ENCODE data around the gene SART3.

SART3 gene

DNA sequence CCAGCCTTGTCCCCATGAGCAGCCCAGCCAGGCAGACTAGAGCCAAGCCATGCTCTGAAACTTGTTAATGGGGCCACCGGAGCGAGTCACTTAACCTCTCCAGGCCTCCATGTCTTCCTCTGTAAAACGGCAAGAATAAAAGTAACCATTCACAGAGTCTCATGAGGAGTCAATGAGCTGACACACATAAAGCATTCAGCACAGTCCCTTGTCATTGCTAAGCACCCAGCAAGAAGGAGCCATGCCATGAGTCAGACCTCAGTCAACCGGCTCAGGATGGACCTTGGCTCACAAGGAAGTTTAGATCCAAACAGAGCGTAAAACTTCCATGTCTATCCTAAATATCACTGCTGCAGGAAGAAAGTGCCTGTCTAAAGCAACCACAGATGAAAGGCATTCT is 35.3 kb downstream of the SART3 start:
- in situ Hi-C loops (cut with MboI; ENCODE audit: low sequenced_read_pairs, unreplicated experiment): no loop called here
- DNase-seq (ENCODE audit: low spot score): no peak
- TF ChIP-seq, protein P1, sequence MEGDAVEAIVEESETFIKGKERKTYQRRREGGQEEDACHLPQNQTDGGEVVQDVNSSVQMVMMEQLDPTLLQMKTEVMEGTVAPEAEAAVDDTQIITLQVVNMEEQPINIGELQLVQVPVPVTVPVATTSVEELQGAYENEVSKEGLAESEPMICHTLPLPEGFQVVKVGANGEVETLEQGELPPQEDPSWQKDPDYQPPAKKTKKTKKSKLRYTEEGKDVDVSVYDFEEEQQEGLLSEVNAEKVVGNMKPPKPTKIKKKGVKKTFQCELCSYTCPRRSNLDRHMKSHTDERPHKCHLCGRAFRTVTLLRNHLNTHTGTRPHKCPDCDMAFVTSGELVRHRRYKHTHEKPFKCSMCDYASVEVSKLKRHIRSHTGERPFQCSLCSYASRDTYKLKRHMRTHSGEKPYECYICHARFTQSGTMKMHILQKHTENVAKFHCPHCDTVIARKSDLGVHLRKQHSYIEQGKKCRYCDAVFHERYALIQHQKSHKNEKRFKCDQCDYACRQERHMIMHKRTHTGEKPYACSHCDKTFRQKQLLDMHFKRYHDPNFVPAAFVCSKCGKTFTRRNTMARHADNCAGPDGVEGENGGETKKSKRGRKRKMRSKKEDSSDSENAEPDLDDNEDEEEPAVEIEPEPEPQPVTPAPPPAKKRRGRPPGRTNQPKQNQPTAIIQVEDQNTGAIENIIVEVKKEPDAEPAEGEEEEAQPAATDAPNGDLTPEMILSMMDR (IDR thresholded peaks at IDR 0.05; ENCODE audit: borderline replicate concordance, control extremely low read depth, extremely low read depth, insufficient read depth, missing control alignments): no peak

DNA sequence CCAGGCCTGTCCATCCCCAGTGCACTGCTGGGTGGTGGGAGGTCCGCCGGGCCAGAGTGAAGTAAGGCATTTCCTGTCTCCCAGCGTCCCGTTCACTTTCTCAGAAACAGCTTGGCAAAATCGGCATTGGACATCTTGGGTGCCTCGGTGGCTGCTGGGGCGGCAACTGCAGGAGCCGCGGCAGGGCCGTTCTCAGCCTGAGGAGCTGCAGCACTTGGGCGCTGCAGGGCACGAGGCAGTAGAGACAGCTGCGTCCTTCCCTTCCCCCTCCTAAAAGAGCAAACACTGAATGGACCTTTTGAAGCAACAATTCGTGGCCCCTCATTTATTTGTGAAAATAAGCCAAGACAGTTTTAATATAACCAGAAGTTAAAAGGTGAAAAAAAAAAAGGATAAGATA is 37.6 kb downstream of the SART3 start:
- TF ChIP-seq, protein P1 (IDR thresholded peaks at IDR 0.05; ENCODE audit: borderline replicate concordance, control extremely low read depth, extremely low read depth, insufficient read depth, missing control alignments): no peak
- in situ Hi-C loops (cut with MboI; ENCODE audit: low sequenced_read_pairs, unreplicated experiment): no loop called here
- DNase-seq (ENCODE audit: low spot score): no peak

GRCh38 chr12:108519558-108519957 is 41.4 kb downstream of the SART3 start:
- no peak for DNase-seq (ENCODE audit: low spot score)
- TF ChIP-seq, protein P1 (IDR thresholded peaks at IDR 0.05; ENCODE audit: borderline replicate concordance, control extremely low read depth, extremely low read depth, insufficient read depth, missing control alignments): no peak
- in situ Hi-C loops (cut with MboI; ENCODE audit: low sequenced_read_pairs, unreplicated experiment): no loop called here

DNA sequence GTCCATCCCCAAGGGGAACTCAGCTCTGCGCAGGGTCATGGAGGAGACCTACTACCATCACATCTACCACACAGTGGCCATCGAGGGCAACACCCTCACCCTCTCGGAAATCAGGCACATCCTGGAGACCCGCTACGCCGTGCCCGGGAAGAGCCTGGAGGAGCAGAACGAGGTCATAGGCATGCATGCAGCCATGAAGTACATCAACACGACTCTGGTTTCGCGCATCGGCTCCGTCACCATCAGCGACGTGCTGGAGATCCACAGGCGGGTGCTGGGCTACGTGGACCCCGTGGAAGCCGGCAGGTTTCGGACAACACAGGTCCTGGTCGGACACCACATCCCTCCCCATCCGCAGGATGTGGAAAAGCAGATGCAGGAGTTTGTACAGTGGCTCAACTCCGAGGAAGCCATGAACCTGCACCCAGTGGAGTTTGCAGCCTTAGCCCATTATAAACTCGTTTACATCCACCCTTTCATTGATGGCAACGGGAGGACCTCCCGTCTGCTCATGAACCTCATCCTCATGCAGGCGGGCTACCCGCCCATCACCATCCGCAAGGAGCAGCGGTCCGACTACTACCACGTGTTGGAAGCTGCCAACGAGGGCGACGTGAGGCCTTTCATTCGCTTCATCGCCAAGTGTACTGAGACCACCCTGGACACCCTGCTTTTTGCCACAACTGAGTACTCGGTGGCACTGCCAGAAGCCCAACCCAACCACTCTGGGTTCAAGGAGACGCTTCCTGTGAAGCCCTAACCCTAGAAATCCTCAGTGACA is 42.1 kb downstream of the SART3 start:
- in situ Hi-C loops (cut with MboI; ENCODE audit: low sequenced_read_pairs, unreplicated experiment): no loop called here
- TF ChIP-seq, protein P1 (IDR thresholded peaks at IDR 0.05; ENCODE audit: borderline replicate concordance, control extremely low read depth, extremely low read depth, insufficient read depth, missing control alignments): no peak
- no peak for DNase-seq (ENCODE audit: low spot score)

DNA sequence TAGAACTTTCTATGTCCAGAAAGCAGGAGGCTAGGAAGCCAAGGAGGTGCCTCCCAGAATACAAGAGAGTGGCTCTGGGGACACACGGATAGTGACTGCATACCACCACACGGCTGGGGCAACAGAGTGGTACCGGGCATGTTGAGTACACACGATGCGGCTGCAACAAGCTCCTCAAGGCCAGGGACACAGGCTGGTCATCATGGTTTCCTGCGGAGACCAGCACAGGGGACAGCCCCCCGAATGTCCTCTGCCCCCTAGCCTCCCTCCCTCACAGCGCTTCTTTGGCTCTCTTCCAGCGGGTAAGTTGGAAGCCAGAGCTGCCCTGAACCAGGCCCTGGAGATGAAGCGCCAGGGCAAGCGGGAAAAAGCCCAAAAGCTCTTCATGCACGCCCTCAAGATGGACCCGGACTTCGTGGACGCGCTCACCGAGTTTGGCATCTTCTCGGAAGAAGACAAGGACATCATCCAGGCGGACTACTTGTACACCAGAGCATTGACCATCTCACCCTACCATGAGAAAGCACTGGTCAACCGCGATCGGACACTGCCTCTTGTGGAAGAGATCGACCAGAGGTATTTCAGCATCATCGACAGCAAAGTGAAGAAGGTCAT is 42.8 kb downstream of the SART3 start:
- no peak for DNase-seq (ENCODE audit: low spot score)
- TF ChIP-seq, protein P1 (IDR thresholded peaks at IDR 0.05; ENCODE audit: borderline replicate concordance, control extremely low read depth, extremely low read depth, insufficient read depth, missing control alignments): no peak
- in situ Hi-C loops (cut with MboI; ENCODE audit: low sequenced_read_pairs, unreplicated experiment): no loop called here

DNA sequence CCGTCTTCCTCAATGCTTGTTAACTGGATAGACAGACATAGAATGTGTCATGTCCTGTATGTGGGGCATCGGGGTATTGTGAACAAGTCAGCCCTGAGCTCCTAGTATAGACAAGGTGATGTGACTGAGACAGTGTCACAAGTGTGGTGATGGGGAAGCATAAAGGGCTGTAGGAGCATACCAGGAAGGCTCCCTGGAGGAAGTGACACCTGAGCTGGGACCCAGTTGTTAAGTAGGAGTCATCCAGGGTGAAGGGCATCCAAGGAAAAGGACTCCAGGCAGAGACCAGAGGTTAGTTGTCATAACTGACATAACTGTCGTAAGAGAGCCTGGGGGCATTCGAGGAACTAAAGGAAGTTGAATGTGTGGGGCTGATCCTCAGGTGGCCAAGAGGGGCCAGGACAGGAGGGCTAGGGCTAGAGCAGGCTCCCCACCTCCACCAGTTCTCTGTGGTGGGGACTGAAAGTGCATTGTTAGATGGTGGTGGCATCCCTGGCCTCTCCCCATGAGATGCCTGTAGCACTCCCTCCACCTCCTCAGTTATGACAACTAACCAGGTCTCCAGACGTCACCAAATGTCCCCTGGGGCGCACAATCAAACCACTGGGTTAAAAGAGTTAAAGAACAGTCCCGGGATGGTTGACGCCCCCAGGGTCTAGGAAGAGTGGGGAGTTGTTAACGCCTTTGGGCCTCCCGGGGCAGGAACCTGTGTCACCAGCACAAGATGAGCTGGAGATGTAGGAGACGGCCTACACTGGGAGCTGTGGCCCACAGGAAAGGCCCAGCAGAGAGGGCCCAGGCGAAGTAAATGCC is 43.5 kb downstream of the SART3 start:
- in situ Hi-C loops (cut with MboI; ENCODE audit: low sequenced_read_pairs, unreplicated experiment): no loop called here
- TF ChIP-seq, protein P1 (IDR thresholded peaks at IDR 0.05; ENCODE audit: borderline replicate concordance, control extremely low read depth, extremely low read depth, insufficient read depth, missing control alignments): no peak
- no peak for DNase-seq (ENCODE audit: low spot score)
